ENCODE data around the gene MAD2L1. TPM values are rescaled to one million over a fixed set of nuclear protein-coding genes. Genes with fewer than 3 reads are reported as not detected.

Gene MAD2L1
- total RNA-seq, 1 experiment from 2014 or later = 76.6 TPM

GRCh38 chr4:120084327-120084726 is 17.7 kb upstream of the MAD2L1 start:
- H2AFZ ChIP-seq (ENCODE audit: low read length) = no peak overlapping the region
- ChIA-PET CTCF (no interaction called here), POLR2A (ENCODE audit: unreplicated experiment) (no interaction called here)
- H3K9me3 ChIP-seq (ENCODE audit: low read length) = no peaks in the 10 kb centered on the region
- 0 out of 2 replicates have a peak, but pooled peaks cover 3% of the 10 kb centered on the region for H3K4me1 ChIP-seq (ENCODE audit: insufficient read depth, low read length)
- no peaks in the 10 kb centered on the region for H4K20me1 ChIP-seq (ENCODE audit: low read length)
- intact Hi-C loops (cut with micrococcal nuclease) = no loop called here
- no peaks in the 10 kb centered on the region for H3K36me3 ChIP-seq (ENCODE audit: low read depth, low read length)
- no peaks in the 10 kb centered on the region for H3K79me2 ChIP-seq (ENCODE audit: low read length)
- ATAC-seq = no peak
- no peaks in the 10 kb centered on the region for H3K9me2 ChIP-seq (replicated peaks; ENCODE audit: low read length)
- DNase-seq = no peak
- no peak overlapping the region for H3K4me3 ChIP-seq (ENCODE audit: low read length)
- H3K9ac ChIP-seq (ENCODE audit: low read length) = no peak overlapping the region
- H3K27me3 ChIP-seq (ENCODE audit: low read length) = no peaks in the 10 kb centered on the region
- H3F3A ChIP-seq (ENCODE audit: low read length, unreplicated experiment) = no peaks in the 10 kb centered on the region
- no peak overlapping the region for H3K27ac ChIP-seq (ENCODE audit: low read length)
- H3K4me2 ChIP-seq (ENCODE audit: low read length) = no peak overlapping the region
- no TSS peak for BruUV-seq (replicated peaks)
- TF ChIP-seq EZH2phosphoT487 (IDR thresholded peaks at IDR 0.05; ENCODE audit: borderline replicate concordance, low read length) (no peak), CTCF (conservative IDR thresholded peaks at IDR 0.05; ENCODE audit: low read depth, low read length) (no peak), EZH2 (IDR thresholded peaks at IDR 0.05; ENCODE audit: low read length, unreplicated experiment) (no peak)

- Histone ChIP-seq H3K9me3 (ENCODE audit: low read length) (no peaks in the 10 kb centered on the region), H4K20me1 (ENCODE audit: low read length) (no peaks in the 10 kb centered on the region), H2AFZ (ENCODE audit: low read length) (no peak overlapping the region), H3K4me1 (ENCODE audit: insufficient read depth, low read length) (0 out of 2 replicates have a peak, but pooled peaks cover 3% of the 10 kb centered on the region), H3F3A (ENCODE audit: low read length, unreplicated experiment) (no peaks in the 10 kb centered on the region), H3K79me2 (ENCODE audit: low read length) (no peaks in the 10 kb centered on the region), H3K27me3 (ENCODE audit: low read length) (no peaks in the 10 kb centered on the region), H3K4me3 (ENCODE audit: low read length) (no peak overlapping the region), H3K4me2 (ENCODE audit: low read length) (no peak overlapping the region), H3K27ac (ENCODE audit: low read length) (no peak overlapping the region), H3K36me3 (ENCODE audit: low read depth, low read length) (no peaks in the 10 kb centered on the region), H3K9me2 (replicated peaks; ENCODE audit: low read length) (no peaks in the 10 kb centered on the region), H3K9ac (ENCODE audit: low read length) (no peak overlapping the region)
- no TSS peak for BruUV-seq (replicated peaks)
- CTCF ChIA-PET = no interaction called here
- DNase-seq (no peak), ATAC-seq (no peak)
- intact Hi-C loops (cut with micrococcal nuclease) = no loop called here
- TF ChIP-seq CTCF (conservative IDR thresholded peaks at IDR 0.05; ENCODE audit: low read depth, low read length) = no peak
- TF ChIP-seq EZH2phosphoT487 (IDR thresholded peaks at IDR 0.05; ENCODE audit: borderline replicate concordance, low read length) = no peak
- no peak for TF ChIP-seq EZH2 (IDR thresholded peaks at IDR 0.05; ENCODE audit: low read length, unreplicated experiment)
- POLR2A ChIA-PET (ENCODE audit: unreplicated experiment) = no interaction called here
Observed at GRCh38 chr4:120083152-120083551, 16.5 kb upstream of the MAD2L1 start.

DNA sequence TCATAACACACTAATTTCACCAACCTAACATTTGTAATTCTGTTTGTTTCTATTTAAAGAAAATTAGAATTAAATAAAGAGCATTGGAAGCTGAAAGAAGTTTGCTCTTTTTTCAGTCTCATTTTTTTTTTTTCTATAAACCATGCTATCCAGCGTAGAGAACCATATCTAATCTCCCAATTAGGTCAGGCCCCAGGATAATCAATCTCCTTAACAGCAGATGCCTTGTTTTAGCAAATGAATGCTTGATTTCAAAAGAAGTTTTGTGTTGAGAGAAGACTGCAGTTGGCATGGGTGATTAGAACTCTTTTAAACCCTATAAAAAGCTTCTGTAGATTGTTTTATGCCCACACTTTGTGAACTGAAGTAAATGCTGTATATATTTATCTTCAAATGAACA is 15.6 kb upstream of the MAD2L1 start:
- Histone ChIP-seq H3K4me3 (ENCODE audit: low read length) (no peak overlapping the region), H4K20me1 (ENCODE audit: low read length) (no peaks in the 10 kb centered on the region), H3K36me3 (ENCODE audit: low read depth, low read length) (no peaks in the 10 kb centered on the region), H3K4me1 (ENCODE audit: insufficient read depth, low read length) (0 out of 2 replicates have a peak, but pooled peaks cover 3% of the 10 kb centered on the region), H2AFZ (ENCODE audit: low read length) (no peak overlapping the region), H3K79me2 (ENCODE audit: low read length) (no peaks in the 10 kb centered on the region), H3K27ac (ENCODE audit: low read length) (no peak overlapping the region), H3K9me2 (replicated peaks; ENCODE audit: low read length) (no peaks in the 10 kb centered on the region), H3F3A (ENCODE audit: low read length, unreplicated experiment) (no peaks in the 10 kb centered on the region), H3K9me3 (ENCODE audit: low read length) (no peaks in the 10 kb centered on the region), H3K27me3 (ENCODE audit: low read length) (no peaks in the 10 kb centered on the region), H3K4me2 (ENCODE audit: low read length) (no peak overlapping the region), H3K9ac (ENCODE audit: low read length) (no peak overlapping the region)
- DNase-seq = no peak
- intact Hi-C loops (cut with micrococcal nuclease) = no loop called here
- TF ChIP-seq EZH2phosphoT487 (IDR thresholded peaks at IDR 0.05; ENCODE audit: borderline replicate concordance, low read length) (no peak), CTCF (conservative IDR thresholded peaks at IDR 0.05; ENCODE audit: low read depth, low read length) (no peak), EZH2 (IDR thresholded peaks at IDR 0.05; ENCODE audit: low read length, unreplicated experiment) (no peak)
- CTCF ChIA-PET = no interaction called here
- no peak for ATAC-seq
- BruUV-seq (replicated peaks) = no TSS peak
- POLR2A ChIA-PET (ENCODE audit: unreplicated experiment) = interaction anchor here (0.6 kb wide), 1 partner anchor 968 kb away, joined by 5 read pairs; no protein-coding TSS in a partner anchor
